H7 (cell line): ENCODE results near the gene ENO1. TPM values are rescaled to one million over a fixed set of nuclear protein-coding genes. Genes with fewer than 3 reads are reported as not detected.

ENCODE experiments used
- total RNA-seq: library from RNA; depleted of rRNA; stranded (reverse); fragments of >200 nt; shearing (Covaris generic); gene quantifications from 2 replicates; pipeline ENCODE4 v1.2.3, GENCODE V29; 2014; rRNA removed

ENO1 gene
- total RNA-seq, 1 experiment from 2014 or later, result 4,764 TPM

Other genes with a start within 250 kb of the ENO1 start
- gene RERE, start 61.0 kb downstream of the ENO1 start, total RNA-seq, result 75.8 and 98.8 TPM in 2 replicates
- gene CA6, start 67.2 kb upstream of the ENO1 start, total RNA-seq, result not detected in 2 replicates
- gene SLC2A7, start 147.7 kb upstream of the ENO1 start, total RNA-seq, result not detected in 2 replicates
- gene SLC2A5, start 190.9 kb upstream of the ENO1 start, total RNA-seq, result 0.03 TPM in 1 of 2 replicates, not detected in the other